GM21723 (cell line): ENCODE results near the gene GRID2.

Experiments used
- ATAC-seq: cut with Tn5 transposase; IDR thresholded peaks from one replicate; pipeline ENCODE4 v1.9.1; 2021; ENCODE audit warnings: mild to moderate bottlenecking, moderate library complexity; ENCODE audit not compliant: unreplicated experiment

Gene GRID2

DNA sequence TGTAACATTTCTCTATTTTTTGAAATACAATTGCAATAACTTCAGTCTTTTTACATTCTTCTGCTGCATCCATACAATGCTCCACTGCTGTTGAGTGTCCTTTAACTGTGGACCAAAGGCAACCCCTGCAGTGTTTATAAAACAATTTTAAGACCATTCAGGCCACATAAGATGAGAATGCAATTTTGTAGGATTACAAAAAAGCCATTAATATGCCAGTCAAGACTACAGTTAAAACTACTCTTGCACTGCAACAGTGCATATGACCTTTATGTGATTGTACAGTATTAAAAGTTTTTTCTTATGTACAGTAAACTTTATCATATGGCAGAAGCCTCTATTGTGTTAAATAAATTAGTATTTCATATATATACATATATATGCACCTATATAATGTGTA, 1469.1 kb downstream of the GRID2 start:
- no peak for ATAC-seq

DNA sequence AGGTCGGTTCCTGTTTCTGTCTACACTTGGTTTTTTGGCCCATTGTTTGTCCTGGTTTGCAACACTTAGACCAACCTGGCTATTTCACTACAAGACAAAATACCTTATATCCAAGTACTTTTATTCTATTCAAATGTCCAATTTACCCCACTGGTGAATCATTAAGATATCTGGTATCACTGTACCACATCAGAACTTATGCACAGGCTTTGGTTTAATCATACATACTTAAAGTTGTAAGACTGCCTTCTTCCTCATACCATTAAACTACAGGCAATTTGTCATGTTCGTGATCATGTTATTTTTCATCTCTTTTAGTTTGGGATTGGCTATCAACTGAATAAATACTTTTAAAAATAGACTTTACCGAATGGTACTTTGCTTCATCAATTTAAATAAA, 1471.8 kb downstream of the GRID2 start:
- no peak for ATAC-seq

DNA sequence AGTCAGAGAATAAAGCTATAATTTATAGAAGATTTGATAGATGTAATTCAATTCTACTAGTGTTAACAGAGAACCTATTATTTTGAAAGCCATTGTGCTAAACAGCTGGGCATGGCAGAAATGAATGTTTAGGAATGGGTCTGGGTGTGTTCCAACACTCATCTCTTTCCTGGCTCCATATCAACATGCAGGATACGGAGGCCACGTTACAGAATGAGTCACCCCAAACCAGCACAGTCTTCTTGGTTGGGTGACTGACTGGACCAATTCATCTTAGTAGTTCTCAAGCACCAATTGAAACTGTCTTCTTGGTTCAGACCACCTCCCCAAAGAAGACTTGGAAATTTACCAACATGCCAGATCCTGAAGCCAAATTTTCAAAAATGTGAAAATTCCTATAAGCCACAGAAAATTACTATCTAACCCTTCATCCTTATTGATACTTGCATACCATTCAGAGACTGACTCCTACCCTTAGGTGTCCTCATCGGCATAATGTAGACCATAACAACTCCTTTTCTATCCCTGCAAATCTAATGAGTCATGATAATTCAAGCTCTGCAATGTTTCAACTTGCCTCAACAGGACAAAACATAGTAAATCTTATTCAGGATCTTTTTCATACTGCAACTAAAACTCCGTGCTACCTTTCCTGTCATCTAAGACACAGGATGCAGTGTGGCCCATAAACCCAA, 1472.8 kb downstream of the GRID2 start:
- ATAC-seq = no peak

DNA sequence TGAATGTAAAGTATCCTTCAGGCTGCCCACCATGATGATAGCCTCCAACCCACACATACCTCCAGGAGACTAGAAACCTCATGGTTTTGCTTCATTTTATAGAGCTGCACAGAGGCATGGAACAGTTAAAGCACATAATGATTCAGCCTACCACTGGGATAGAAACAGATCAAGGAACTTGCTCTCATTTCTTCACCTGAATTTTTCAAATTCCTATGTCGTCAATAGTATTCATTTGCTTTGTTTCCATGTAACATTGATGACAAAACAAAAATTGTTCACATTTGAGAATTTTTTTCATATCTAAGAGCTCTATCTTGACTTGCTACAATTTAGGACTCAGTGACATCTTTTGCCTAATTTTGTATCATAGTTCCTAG, 1473.3 kb downstream of the GRID2 start:
- no peak for ATAC-seq

DNA sequence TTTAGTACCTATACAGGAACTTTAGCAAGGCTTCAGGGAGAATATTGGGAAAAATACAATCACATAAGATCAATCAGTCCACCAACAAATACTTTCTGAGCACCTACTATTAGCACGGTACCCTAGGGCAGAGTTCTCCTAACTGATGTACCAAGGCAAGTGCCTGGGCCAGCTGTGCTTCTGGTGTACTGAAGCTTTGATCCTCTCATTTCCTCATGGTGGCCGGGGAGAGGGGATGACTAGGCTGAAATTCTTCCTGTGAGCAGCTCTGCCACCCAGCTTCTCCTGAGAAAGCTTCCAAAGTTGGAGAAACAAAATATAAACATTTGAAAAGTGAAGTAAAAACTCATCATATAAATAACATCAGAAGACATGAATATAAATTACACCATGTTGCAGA, 1475.5 kb downstream of the GRID2 start:
- ATAC-seq = no peak

DNA sequence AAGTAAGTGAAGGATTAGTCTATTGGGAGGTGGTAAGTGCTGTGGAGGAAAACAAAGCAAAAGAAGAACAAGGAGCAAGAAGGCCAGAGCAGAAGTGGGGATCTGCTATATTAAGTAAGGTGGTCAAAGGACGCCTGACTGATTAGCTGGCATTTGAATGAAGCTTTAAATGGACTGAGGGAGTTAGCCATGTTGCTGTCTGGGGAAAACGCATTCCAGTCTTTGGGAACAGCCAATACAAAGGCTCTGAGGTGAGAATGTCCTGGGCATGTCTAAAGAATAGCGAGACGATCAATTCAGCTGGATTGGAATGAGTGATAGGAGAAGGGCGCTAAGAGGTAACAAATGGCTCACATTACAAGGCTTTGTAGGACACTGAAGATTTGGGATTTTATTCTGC, 1476.3 kb downstream of the GRID2 start:
- no peak for ATAC-seq

DNA sequence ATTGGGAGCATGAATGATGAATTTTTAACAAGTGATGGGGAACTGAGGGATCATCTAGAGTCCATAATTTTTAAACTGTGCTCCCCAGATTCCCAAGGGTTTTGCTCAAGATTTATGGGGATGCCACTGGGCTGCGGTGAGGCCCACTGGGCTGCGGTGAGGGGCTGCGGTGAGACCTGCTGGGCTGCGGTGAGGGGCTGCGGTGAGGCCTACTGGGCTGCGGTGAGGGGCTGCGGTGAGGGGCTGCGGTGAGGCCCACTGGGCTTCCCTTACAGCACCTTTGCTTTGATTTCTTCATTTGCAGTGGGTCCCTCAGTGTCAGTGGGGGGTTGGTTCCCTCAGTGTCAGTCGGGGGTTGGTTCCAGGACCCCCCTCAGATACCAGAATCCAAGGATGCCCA, 1477.4 kb downstream of the GRID2 start:
- no peak for ATAC-seq

DNA sequence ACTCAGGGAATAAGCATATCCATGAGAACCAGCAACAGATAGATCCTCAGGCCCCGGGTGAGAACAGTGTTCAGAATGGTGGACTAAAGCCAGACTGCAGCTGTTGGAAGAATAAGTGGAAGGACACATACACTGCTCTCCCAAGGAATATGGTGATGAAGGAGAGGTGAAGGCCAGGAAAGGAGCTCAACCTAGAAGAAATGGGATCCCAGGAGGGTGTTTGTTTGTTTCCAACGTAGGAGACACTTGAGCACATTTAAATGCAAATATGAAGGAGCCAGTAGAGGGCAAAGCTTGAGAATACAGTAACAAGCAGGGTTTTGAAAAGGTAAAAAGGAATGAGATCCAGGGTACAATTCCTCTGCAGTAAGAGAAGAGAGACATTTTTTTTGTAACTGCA, 1482.4 kb downstream of the GRID2 start:
- ATAC-seq = no peak

DNA sequence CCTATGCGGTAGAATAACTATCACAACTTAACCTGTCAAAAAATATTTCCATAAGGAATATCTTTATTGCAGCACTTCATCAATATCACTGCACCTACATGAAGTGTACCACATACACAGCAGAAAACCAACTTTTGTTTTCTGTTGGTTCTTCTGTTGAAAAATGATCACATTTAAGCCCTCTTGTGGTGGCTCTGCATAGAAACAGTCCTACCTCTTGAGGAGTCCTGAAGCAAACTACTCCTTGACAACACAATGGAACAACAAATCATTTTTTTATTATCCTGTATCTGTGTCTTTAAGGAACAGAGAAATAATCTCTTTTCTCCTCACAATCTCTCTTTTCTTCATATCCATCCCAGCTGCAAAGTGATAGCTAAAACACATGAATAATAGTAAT, 1484.9 kb downstream of the GRID2 start:
- ATAC-seq = no peak

DNA sequence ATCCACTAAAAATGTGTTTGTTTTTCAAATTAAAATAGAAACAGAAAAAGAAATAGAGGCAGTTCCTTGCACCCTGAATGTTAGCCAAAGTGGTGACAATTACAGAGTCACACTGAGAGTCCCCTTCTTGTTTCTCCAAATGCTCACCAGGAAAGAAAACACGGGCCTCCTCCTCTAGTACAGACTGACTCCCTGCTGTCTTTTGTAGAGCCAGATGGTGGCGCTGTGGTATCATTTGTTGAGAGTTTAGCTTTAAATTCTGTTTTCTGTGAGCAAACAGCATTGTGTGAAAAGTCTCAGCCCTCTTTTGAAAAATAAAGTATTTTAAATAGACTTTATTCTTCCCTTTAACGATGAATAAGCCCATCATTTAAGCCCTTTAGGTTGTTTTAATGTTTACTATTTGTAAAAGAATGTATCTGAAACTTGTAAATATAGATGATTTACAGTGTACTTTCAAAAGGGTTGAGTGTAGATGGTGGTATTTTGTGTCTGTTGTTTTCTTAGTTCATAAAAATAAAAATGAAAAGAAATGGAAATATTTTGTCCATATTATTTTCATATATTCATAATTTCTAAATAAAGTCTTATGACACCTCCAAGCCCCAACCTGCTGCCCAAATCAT, 1487.9 kb downstream of the GRID2 start:
- peak; percentile 71 for ATAC-seq

DNA sequence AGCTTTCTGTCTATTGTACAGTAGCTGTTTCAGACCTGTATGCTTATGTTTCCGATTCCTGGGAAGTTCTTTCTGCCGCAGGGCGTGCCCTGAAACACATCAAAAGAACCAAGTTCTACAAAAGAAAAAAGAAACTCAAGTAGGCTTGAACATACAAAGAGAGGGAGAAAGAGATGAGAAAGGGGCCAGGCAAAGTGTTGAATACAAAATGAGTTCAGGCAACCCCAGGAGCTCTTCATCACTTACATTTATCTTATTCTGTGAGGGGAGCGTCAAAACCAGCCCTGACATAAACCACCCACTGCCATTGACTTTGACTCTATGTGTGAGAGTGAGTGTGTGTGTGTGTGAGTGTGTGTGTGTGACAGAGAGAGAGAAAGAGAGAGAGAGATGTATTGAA, 1498.3 kb downstream of the GRID2 start:
- no peak for ATAC-seq

DNA sequence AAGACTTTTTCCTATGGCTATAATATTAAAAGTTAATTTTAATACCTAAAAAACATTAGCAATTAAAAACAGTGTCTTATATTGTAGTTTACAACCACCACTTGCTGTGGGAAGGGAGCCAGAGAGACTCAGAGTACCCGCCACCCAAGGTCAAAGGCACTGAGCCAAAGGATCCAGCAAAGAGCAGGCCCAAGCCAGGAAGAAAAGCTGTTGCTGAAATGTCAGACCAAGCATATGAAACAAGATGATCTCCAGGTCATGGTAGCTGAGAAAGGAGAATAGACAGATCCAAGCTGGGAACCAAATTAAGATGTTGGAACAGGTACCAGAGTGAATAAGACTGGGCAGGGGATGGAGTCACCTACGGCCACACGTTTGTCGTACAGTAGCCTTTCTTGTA, 1506.0 kb downstream of the GRID2 start:
- no peak for ATAC-seq

DNA sequence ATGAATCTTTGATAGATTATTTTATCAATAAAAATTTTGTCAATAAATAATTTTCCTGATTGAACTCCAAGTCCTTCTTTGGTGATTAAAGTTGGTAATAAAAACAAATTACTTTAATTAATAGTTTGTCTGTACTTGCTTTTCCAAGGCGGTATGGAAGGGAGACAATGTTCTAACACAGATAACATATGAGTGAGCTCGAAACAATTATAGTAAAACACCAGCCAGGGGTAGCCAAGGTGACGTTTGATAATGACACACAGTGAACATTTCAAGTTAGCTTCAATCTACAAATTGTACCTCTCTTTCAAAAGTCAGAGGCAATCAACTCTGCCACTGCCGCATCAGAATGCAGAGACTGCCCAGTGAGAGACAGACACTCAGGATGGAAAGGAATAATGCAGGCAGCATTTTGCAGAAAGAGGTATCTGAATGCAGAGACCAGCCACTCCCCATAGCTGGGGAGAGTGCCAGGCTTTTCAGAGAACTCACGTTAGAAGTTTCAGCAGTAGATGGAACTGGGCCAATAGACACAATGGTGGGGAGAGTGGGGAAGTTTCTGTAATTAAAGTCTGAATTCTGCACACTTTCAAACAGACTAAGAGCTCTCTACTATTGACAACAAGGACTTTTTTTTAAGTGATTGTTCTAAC, 1506.7 kb downstream of the GRID2 start:
- ATAC-seq = no peak

DNA sequence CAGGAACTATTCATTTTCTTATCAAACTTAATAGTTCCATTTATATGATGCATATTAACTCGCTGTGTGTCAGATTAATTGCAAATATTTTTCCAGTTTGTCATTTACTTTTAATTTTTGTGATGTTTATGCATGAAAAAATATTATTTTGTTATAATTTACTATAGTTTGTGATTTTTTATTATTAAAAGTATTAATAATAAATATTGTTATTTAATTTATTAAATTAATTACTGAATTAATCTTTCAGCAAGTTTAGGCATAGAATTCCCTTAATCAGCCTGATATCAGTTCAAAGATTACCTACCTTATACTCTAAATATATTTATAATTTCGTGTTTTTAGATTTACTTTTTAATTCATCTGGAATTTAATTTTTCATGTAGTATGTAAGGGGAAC, 1509.3 kb downstream of the GRID2 start:
- no peak for ATAC-seq

DNA sequence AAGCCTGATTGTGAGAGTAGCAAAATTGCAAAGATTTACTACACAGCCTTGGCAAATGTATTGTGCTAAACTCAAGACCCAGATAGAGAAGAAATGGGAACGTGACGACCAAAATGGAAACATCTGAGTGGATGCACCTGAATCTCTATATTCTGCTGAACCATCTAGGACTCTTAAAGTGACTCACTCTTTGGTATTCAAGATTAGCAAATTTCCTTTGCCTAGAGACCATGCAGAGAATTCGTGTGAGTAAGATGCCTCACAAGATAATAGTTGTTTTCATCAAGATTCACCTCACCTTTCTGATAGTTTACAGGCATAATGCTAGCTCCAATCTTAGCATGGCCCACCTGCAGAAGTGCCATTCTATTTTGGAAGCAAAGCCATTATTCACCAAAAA, 1510.4 kb downstream of the GRID2 start:
- no peak for ATAC-seq

DNA sequence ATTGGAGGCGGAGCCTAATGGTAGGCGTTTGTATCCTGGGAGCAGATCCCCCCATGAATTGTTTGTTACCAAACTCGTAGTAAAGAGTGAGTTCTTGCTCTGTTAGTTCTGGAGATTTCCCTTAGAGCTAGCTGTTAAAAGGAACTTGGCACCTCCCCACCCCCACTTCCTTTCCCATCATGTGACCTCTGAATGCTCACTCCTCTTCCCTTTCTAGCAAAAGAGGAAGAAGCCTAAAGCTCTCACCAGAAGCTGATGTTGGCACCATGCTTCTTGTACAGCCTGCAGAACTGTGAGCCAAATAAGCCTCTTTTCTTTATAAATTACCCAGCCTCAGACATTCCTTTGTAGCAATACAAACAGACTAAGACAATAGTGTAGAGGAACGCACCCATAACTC, 1511.0 kb downstream of the GRID2 start:
- ATAC-seq = no peak
